Suprapubic skin (tissue), 4 donors: ENCODE results near the gene CDCA7L. TPM values are rescaled to one million over a fixed set of nuclear protein-coding genes. Genes with fewer than 3 reads are reported as not detected.

ENCODE experiments used
- DNase-seq, 2 donors: peaks; one replicate each; pipeline ENCODE4 v3.0.0-alpha.2; 2019; ENCODE audit warnings: low spot score in 2 of 2
- H3K27ac ChIP-seq: fragments of 200-600 bp; sonication (generic); one replicate; pipeline ENCODE4 v1.5.1; 2019
- H3K27me3 ChIP-seq: fragments of 200-600 bp; sonication (generic); one replicate; pipeline ENCODE4 v1.5.1; 2019
- H3K36me3 ChIP-seq: fragments of 200-600 bp; sonication (generic); one replicate; pipeline ENCODE4 v1.5.1; 2019
- H3K4me1 ChIP-seq: fragments of 200-600 bp; sonication (generic); one replicate; pipeline ENCODE4 v1.5.1; 2019
- H3K4me3 ChIP-seq: fragments of 200-600 bp; sonication (generic); one replicate; pipeline ENCODE4 v1.5.1; 2019; ENCODE audit warnings: mild to moderate bottlenecking
- H3K9me3 ChIP-seq: fragments of 200-600 bp; sonication (generic); one replicate; pipeline ENCODE4 v1.5.1; 2019
- CTCF ChIP-seq, 2 donors: fragments of 200-600 bp in 1 of 2; fragments of 450-650 bp in 1 of 2; sonication (generic) in 1 of 2; IDR thresholded peaks; one replicate each; pipeline ENCODE4 v1.5.1; 2016 to 2019; ENCODE audit warnings: antibody characterized with exemption in 2 of 2, mild to moderate bottlenecking in 1 of 2, moderate library complexity in 1 of 2
- EP300 ChIP-seq: sonication (generic); formaldehyde crosslinking; IDR thresholded peaks from one replicate; pipeline ENCODE4 v1.6.1; 2017; ENCODE audit warnings: antibody characterized with exemption
- POLR2A ChIP-seq, 2 donors: fragments of 450-650 bp; IDR thresholded peaks; one replicate each; pipeline ENCODE4 v1.6.1; 2017; ENCODE audit warnings: antibody characterized with exemption in 2 of 2, mild to moderate bottlenecking in 2 of 2, moderate library complexity in 2 of 2
- POLR2AphosphoS5 ChIP-seq, 3 donors: sonication (generic); formaldehyde crosslinking; IDR thresholded peaks; one replicate each; pipeline ENCODE4 v1.6.1; 2017; ENCODE audit warnings: antibody characterized with exemption in 3 of 3
- WGBS: methylation state at CpG from one replicate; pipeline ENCODE4 v1.1.5; 2018; 5-methylcytosine and 5-hydroxymethylcytosine counted together
- total RNA-seq, 4 donors: library from RNA; depleted of rRNA; stranded (reverse); fragments of >200 nt; gene quantifications; one replicate each; pipeline ENCODE4 v1.1.0, GENCODE V29; 2016

CDCA7L gene
- total RNA-seq, 4 donors from 2014 or later, result 26.2 to 138 (median 44.0) TPM

- Histone ChIP-seq H3K9me3 (no peaks in the 10 kb centered on the region), H3K27ac (no peak overlapping the region), H3K36me3 (no peaks in the 10 kb centered on the region), H3K27me3 (no peaks in the 10 kb centered on the region), H3K4me3 (no peak overlapping the region), H3K4me1 (no peaks in the 10 kb centered on the region)
- WGBS, result 62% methylated on average over 1 of the region's 1 CpG
- DNase-seq, result no peak
- no peak for TF ChIP-seq CTCF (IDR thresholded peaks at IDR 0.05)
- no peak for TF ChIP-seq POLR2A (IDR thresholded peaks at IDR 0.05)
- no peak for TF ChIP-seq EP300
- TF ChIP-seq POLR2AphosphoS5 (IDR thresholded peaks at IDR 0.05), result no peak
These were observed 19.3 kb downstream of the CDCA7L start for GRCh38 chr7:21926448-21926847.

- no peaks in the 10 kb centered on the region for H3K9me3 ChIP-seq
- no peaks in the 10 kb centered on the region for H3K36me3 ChIP-seq
- 57% methylated on average over 2 of the region's 2 CpGs for WGBS
- H3K4me3 ChIP-seq, result no peak overlapping the region
- no peak for DNase-seq
- no peak overlapping the region for H3K27ac ChIP-seq
- no peak for TF ChIP-seq POLR2AphosphoS5 (IDR thresholded peaks at IDR 0.05)
- TF ChIP-seq EP300, result no peak
- no peak for TF ChIP-seq POLR2A (IDR thresholded peaks at IDR 0.05)
- no peak for TF ChIP-seq CTCF (IDR thresholded peaks at IDR 0.05)
- no peaks in the 10 kb centered on the region for H3K27me3 ChIP-seq
- no peaks in the 10 kb centered on the region for H3K4me1 ChIP-seq
These were observed 22.0 kb downstream of the CDCA7L start for GRCh38 chr7:21923658-21924057.

- Histone ChIP-seq H3K27me3 (no peaks in the 10 kb centered on the region), H3K36me3 (no peaks in the 10 kb centered on the region), H3K4me3 (no peak overlapping the region), H3K4me1 (no peaks in the 10 kb centered on the region), H3K27ac (no peak overlapping the region), H3K9me3 (no peaks in the 10 kb centered on the region)
- TF ChIP-seq POLR2A (IDR thresholded peaks at IDR 0.05) (no peak), EP300 (no peak), POLR2AphosphoS5 (IDR thresholded peaks at IDR 0.05) (no peak), CTCF (IDR thresholded peaks at IDR 0.05) (no peak)
- no peak for DNase-seq
- 81% methylated on average over 5 of the region's 5 CpGs for WGBS
These were observed 23.1 kb downstream of the CDCA7L start for GRCh38 chr7:21922605-21923004.

- Histone ChIP-seq H3K27me3 (no peaks in the 10 kb centered on the region), H3K36me3 (no peaks in the 10 kb centered on the region), H3K9me3 (no peaks in the 10 kb centered on the region), H3K4me3 (no peak overlapping the region), H3K4me1 (no peaks in the 10 kb centered on the region), H3K27ac (no peak overlapping the region)
- DNase-seq, result no peak
- WGBS, result 63% methylated on average over 3 of the region's 3 CpGs
- TF ChIP-seq POLR2AphosphoS5 (IDR thresholded peaks at IDR 0.05) (no peak), CTCF (IDR thresholded peaks at IDR 0.05) (no peak), EP300 (no peak), POLR2A (IDR thresholded peaks at IDR 0.05) (no peak)
These were observed 24.8 kb downstream of the CDCA7L start for GRCh38 chr7:21920936-21921335.

GRCh38 chr7:21918216-21918615 lies 27.5 kb downstream of the CDCA7L start:
- Histone ChIP-seq H3K9me3 (no peaks in the 10 kb centered on the region), H3K4me3 (no peak overlapping the region), H3K4me1 (peaks cover 5% of the 10 kb centered on the region), H3K27me3 (no peaks in the 10 kb centered on the region), H3K36me3 (peaks cover 11% of the 10 kb centered on the region), H3K27ac (no peak overlapping the region)
- TF ChIP-seq POLR2A (IDR thresholded peaks at IDR 0.05) (no peak), CTCF (IDR thresholded peaks at IDR 0.05) (no peak), POLR2AphosphoS5 (IDR thresholded peaks at IDR 0.05) (no peak), EP300 (no peak)
- no peak for DNase-seq
- WGBS, result 74% methylated on average over 2 of the region's 2 CpGs
